Fibroblast of the aortic adventitia (primary cell): ENCODE results near the gene MROH2A. TPM values are rescaled to one million over a fixed set of nuclear protein-coding genes. Genes with fewer than 3 reads are reported as not detected.

Source experiments
- DNase-seq: peaks from one replicate; pipeline ENCODE4 v3.0.0-alpha.2; 2010; ENCODE audit warnings: low read depth
- H3K4me3 ChIP-seq: 2 replicates; pipeline ENCODE4 v1.5.1; 2011; ENCODE audit warnings: low read depth, mild to moderate bottlenecking, control low read depth, low read length, moderate library complexity
- total RNA-seq: library from RNA; depleted of rRNA; stranded (reverse); fragments of >200 nt; gene quantifications from 2 replicates; pipeline ENCODE4 v1.2.3, GENCODE V29; 2012; ENCODE audit warnings: low replicate concordance
- TF ChIP-seq, protein P1 (sequence below): IDR thresholded peaks from 2 replicates; pipeline ENCODE4 v1.5.1; 2011; ENCODE audit warnings: mild to moderate bottlenecking, low read length, control low read depth, inconsistent platforms; ENCODE audit not compliant: insufficient read depth

The MROH2A gene
- total RNA-seq, 1 donor: under 0.01 TPM

DNA sequence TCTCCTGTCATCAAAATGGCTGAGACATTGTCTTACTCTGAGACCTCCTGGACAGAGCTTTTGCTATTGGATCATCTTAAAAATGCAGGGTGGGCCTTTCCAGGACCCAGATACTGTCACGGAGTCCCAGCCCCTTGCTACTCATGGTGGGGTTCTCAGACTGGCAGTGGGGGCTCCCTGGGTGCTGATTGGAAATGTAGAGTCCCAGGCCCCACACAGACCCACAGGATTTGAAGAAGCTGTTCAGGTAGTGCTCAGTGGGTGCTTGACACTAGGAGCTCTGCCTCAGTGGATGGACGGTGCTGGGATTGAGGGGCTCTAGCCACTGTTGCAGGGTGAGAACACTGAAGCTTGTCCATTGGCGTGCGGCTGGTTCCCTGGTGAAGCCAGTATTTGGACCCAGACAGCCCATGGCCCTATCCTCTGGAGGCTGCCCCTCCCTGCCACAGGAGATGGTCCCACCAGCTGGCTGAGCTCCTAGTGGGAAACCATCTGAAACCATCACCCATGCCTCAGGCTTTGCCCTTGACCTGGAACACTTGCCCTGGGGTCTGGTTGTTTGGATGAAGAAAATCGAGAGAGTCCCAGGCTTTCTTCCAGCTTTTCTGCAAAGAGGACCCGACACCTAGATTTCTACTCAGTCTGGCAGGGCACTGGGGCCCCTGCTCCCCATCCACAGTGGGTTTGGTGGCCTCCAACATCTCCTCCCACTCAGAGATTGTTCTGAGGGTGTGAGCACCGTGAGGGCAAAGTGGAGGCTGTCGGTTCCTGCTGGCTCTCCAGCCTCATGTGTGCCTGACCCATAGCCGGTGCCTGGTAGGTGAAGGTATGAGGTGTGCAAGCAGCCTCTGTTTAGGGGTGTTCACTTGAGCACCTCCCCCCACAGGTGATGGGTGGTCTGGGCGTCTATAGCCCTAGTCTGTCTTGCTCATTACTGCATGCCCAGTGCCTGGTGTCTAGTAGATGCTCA is 30.1 kb downstream of the MROH2A start:
- DNase-seq: no peak
- no peak overlapping the region for H3K4me3 ChIP-seq
- TF ChIP-seq, protein P1, sequence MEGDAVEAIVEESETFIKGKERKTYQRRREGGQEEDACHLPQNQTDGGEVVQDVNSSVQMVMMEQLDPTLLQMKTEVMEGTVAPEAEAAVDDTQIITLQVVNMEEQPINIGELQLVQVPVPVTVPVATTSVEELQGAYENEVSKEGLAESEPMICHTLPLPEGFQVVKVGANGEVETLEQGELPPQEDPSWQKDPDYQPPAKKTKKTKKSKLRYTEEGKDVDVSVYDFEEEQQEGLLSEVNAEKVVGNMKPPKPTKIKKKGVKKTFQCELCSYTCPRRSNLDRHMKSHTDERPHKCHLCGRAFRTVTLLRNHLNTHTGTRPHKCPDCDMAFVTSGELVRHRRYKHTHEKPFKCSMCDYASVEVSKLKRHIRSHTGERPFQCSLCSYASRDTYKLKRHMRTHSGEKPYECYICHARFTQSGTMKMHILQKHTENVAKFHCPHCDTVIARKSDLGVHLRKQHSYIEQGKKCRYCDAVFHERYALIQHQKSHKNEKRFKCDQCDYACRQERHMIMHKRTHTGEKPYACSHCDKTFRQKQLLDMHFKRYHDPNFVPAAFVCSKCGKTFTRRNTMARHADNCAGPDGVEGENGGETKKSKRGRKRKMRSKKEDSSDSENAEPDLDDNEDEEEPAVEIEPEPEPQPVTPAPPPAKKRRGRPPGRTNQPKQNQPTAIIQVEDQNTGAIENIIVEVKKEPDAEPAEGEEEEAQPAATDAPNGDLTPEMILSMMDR: no peak

DNA sequence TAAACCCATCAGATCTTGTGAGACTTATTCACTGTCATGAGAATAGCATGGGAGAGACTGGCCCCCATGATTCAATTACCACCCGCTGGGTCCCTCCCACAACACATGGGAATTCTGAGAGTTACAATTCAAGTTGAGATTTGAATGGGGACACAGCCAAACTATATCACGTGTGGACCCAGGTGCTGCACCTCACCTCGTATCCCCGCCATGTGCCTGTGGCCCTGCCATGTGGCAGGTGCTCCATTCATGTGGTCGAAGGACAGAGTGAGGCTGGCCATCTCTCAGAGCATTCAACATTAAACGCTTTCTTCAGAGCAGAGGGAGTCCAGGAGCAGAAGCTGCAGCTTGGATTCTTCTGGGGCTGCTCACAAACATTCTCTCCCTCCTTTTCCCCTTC is 32.3 kb downstream of the MROH2A start:
- no peak for DNase-seq
- TF ChIP-seq, protein P1: no peak
- H3K4me3 ChIP-seq: no peak overlapping the region

DNA sequence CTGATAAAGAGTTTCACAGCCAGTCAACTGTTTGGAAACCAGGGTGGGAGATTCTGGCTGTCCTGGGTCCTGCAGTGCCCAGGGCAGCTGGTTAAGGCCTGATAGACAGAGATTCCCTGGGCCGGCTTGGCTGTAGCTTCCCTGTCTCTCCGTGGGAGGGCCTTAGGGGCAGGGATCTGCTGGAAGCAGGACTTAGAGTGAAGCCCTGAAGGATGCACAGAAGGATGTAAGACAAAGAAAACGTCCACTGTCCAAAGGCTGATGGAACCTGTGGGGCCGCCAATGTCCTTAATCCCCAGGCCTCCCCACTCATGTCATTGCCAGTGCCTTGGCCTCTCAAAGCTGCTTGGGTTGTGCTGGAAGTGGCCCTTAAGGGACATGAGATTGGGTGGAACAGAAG is 33.0 kb downstream of the MROH2A start:
- DNase-seq: no peak
- H3K4me3 ChIP-seq: no peak overlapping the region
- TF ChIP-seq, protein P1: no peak

DNA sequence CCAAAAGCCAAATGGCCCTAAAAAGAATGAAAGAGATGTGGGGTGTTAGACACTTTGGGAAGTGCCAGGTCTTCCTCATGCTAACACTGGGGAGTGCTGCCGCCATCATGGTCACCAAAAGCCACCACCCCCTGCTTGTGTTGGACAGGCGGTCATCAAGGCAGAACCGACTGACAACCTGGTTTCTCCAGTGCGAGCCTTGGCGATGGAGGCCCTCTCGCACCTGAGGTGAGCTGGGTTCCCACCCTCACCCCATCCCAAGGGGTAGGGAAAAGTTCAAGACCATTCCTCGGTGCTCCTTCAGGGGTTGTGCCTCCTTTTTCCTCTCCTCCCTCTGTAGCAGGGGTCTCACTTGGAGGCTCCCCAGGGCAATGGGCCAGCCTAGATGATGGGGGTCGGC is 33.6 kb downstream of the MROH2A start:
- TF ChIP-seq, protein P1: no peak
- no peak for DNase-seq
- H3K4me3 ChIP-seq: no peak overlapping the region

DNA sequence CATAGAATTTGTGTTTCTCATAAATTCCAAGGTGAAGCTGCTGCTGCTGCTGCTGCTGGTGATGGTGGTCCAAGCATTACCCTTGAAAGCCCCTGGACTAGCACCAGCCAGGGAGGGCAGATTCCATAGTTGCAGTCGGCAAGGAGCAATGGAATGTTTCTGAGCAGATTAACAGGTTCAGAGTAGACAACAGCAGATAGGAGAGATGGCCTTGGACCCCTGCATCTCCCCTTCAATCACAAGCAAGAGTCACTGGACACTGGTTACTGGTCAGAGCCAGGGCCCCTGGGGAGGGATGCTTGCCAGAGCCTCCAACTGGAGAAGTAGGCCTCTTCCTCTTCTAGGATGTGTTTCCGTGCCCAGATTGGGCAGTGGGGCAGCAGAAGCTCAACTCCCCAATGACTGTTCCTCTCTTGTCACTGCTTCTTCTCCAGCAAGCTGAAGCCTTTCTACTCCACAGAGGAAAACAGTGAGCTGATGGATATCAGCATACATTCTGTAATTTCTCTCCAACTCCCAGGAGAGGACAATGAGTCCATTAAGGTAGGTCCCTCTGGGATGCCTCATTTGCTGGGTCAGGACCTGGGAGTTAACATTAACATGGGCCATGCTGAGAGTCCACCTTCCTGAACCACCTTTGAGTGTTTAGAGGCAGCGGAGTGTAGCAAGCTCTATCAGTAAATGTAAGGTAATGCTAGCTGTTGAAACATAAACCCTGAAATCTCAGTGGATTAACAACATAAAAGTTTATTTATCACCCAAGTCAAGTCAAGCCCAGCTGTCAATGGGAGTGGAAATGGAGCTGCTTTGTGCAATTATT is 35.3 kb downstream of the MROH2A start:
- TF ChIP-seq, protein P1: no peak
- DNase-seq: peak; percentile 8
- H3K4me3 ChIP-seq: no peak overlapping the region

DNA sequence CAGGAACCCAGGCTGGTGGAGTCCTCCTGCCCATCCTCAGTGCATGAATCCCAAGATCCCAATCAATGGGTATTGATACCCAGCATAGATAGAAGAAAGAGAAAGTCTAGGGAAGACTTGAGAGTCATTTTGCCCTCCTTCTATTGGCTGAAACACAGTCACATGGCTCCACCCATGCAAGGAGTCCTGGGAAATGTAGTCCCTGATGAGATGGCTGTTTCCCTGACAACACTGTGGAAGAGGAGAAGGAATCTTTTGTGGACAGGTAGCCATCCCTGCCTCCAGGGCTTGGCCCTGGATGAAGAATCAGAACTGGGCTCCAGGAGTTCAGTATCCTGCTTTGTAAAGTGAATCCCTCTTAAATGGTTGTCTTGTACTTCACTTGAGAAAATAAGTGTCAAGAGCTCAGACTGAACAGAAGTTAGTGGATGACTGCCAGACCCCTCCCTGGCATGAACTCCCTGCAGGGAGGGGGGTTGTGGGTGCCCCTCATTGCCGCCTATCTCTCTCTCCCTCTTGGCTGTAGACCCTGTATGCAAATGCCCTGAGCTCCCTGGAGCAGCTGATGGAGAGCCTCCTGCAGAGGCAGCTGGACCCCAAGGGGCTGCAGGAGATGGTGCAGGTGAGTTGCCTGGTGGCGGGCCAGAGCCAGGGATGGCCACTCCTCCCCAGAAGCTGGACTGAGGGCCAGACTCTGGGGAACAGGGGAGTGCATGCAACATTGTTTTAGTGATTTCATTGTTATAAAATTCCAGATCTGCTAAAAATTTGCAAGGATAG is 36.1 kb downstream of the MROH2A start:
- H3K4me3 ChIP-seq: no peak overlapping the region
- peak; percentile 14 for DNase-seq
- TF ChIP-seq, protein P1: no peak
